Prostate gland (tissue), 2 donors: Measurements from ENCODE around the gene SLC22A3.

Source experiments
- CTCF ChIP-seq, 4 experiments: fragments of 200-600 bp in 2 of 4; fragments of 450-650 bp in 2 of 4; sonication (generic) in 2 of 4; IDR thresholded peaks; 1 replicate in 3 of 4; 2 replicates in 1 of 4; pipeline ENCODE4 v1.5.1; 2016 to 2019; ENCODE audit warnings: antibody characterized with exemption in 4 of 4, mild to moderate bottlenecking in 2 of 4, moderate library complexity in 2 of 4
- POLR2A ChIP-seq: fragments of 450-650 bp; IDR thresholded peaks from one replicate; pipeline ENCODE4 v1.6.1; 2016; ENCODE audit warnings: antibody characterized with exemption, mild to moderate bottlenecking

DNA sequence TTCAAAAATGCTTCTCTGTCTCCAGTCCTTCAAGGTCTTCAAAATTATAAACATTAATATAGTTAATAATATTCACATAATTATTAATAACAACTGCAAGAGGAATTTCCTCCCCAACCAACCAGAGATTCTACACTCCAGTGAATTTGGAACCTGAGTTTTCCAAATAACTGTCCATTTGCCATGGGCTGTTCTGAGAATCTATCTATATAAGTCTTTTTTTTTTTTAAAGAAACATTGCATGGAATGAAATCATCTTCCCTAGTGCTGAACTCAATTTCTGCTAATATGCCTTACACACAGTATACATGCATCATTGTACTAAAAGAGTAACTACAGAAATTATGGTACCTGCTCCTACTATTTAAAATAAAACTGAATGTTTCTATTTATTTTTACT lies 113.9 kb downstream of the SLC22A3 start:
- TF ChIP-seq POLR2A (no peak), CTCF (IDR thresholded peaks at IDR 0.05) (no peak)
